Esophagus muscularis mucosa (tissue), 4 donors: ENCODE results near the gene BEX4. TPM values are rescaled to one million over a fixed set of nuclear protein-coding genes. Genes with fewer than 3 reads are reported as not detected.
"Not testable (repeated sequence)": the region's sequence is repeated elsewhere in the genome, so short reads cannot be mapped to it uniquely, and the experiment has no call there.

ENCODE experiments used
- DNase-seq: peaks from one replicate; pipeline ENCODE4 v3.0.0-alpha.2; 2017; ENCODE audit errors: extremely low spot score
- H3K27ac ChIP-seq, 4 donors: fragments of 200-600 bp; sonication (generic); replicated peaks in 1 of 4; 1 replicate in 3 of 4; 2 replicates in 1 of 4; pipeline ENCODE4 v1.5.1; 2016 to 2019; ENCODE audit warnings: mild to moderate bottlenecking in 1 of 4
- H3K27me3 ChIP-seq, 4 donors: fragments of 200-600 bp; sonication (generic); one replicate each; pipeline versions ENCODE4 v1.5.1 to v1.6.0; 2016 to 2019
- H3K36me3 ChIP-seq, 4 donors: fragments of 200-600 bp; sonication (generic); one replicate each; pipeline ENCODE4 v1.5.1; 2016 to 2019
- H3K4me1 ChIP-seq, 4 donors: fragments of 200-600 bp; sonication (generic); one replicate each; pipeline ENCODE4 v1.5.1; 2016 to 2019
- H3K4me3 ChIP-seq, 4 donors: fragments of 200-600 bp; sonication (generic); 1 replicate in 2 of 4; 2 replicates in 2 of 4; pipeline ENCODE4 v1.5.1; 2016 to 2019; ENCODE audit warnings: mild to moderate bottlenecking in 4 of 4, moderate library complexity in 1 of 4
- H3K9me3 ChIP-seq, 4 donors: fragments of 200-600 bp; sonication (generic); 1 replicate in 3 of 4; 2 replicates in 1 of 4; pipeline ENCODE4 v1.5.1; 2016 to 2019
- CTCF ChIP-seq, 3 experiments: fragments of 200-600 bp in 2 of 3; fragments of 450-650 bp in 1 of 3; sonication (generic) in 2 of 3; IDR thresholded peaks; one replicate each; pipeline ENCODE4 v1.5.1; 2017 to 2019; ENCODE audit warnings: antibody characterized with exemption in 3 of 3, mild to moderate bottlenecking in 2 of 3, moderate library complexity in 1 of 3
- EP300 ChIP-seq: sonication (generic); formaldehyde crosslinking; IDR thresholded peaks from one replicate; pipeline ENCODE4 v1.6.1; 2017; ENCODE audit warnings: antibody characterized with exemption
- POLR2A ChIP-seq: fragments of 450-650 bp; IDR thresholded peaks from one replicate; pipeline ENCODE4 v1.6.1; 2017; ENCODE audit warnings: antibody characterized with exemption, moderate library complexity, mild to moderate bottlenecking, low read depth
- POLR2AphosphoS5 ChIP-seq, 2 donors: sonication (generic); formaldehyde crosslinking; IDR thresholded peaks; one replicate each; pipeline ENCODE4 v1.6.1; 2017; ENCODE audit warnings: antibody characterized with exemption in 2 of 2
- WGBS: methylation state at CpG from one replicate; pipeline ENCODE4 v1.1.5; 2018; 5-methylcytosine and 5-hydroxymethylcytosine counted together
- intact Hi-C: fragments of 100-400 bp; cut with DNase I; formaldehyde crosslinking; loops from one replicate; pipeline ENCODE4 v1.15.1; 2023
- total RNA-seq, 4 donors: library from RNA; depleted of rRNA; stranded (reverse); fragments of >200 nt; gene quantifications; one replicate each; pipeline versions ENCODE4 v1.1.0 to v1.2.1, GENCODE V29; 2016

Gene BEX4
- total RNA-seq, 4 donors from 2014 or later: 31.1 to 66.8 (median 49.0) TPM

- Histone ChIP-seq H3K27me3 (no peaks in the 10 kb centered on the region), H3K36me3 (no peaks in the 10 kb centered on the region), H3K4me1 (peaks cover 0 to 8% (median 3%) of the 10 kb centered on the region in 4 donors), H3K4me3 (peak overlapping the region; percentile 75 to 83 (median 78)), H3K9me3 (no peaks in the 10 kb centered on the region), H3K27ac (peak overlapping the region; percentile 86 to 92 (median 87))
- no peak for TF ChIP-seq POLR2A
- no peak for TF ChIP-seq POLR2AphosphoS5 (IDR thresholded peaks at IDR 0.05)
- no peak for TF ChIP-seq CTCF (IDR thresholded peaks at IDR 0.05)
- TF ChIP-seq EP300: no peak
- intact Hi-C loops: loop anchor here (5.0 kb wide), 1 partner anchor 37 kb away; no protein-coding TSS in a partner anchor
- WGBS: 35% methylated on average over 27 of the region's 39 CpGs
- DNase-seq: no peak
Measured at GRCh38 chrX:103215425-103215991, 600 bp downstream of the BEX4 start.

GRCh38 chrX:103220511-103221323 lies 5.8 kb downstream of the BEX4 start:
- H3K27me3 ChIP-seq: peaks cover 0 to 3% (median 0%) of the 10 kb centered on the region in 4 donors
- peak overlapping the region in 2 of 4 donors; percentile 7 to 17 for H3K4me3 ChIP-seq
- 56% methylated on average over 19 of the region's 39 CpGs for WGBS
- no peak for TF ChIP-seq POLR2AphosphoS5 (IDR thresholded peaks at IDR 0.05)
- TF ChIP-seq CTCF (IDR thresholded peaks at IDR 0.05): no peak
- no peak for TF ChIP-seq EP300
- no peak for TF ChIP-seq POLR2A
- no peaks in the 10 kb centered on the region for H3K36me3 ChIP-seq
- intact Hi-C loops: no loop called here
- DNase-seq: no peak
- H3K4me1 ChIP-seq: peaks cover 0 to 12% (median 5%) of the 10 kb centered on the region in 4 donors
- no peak overlapping the region for H3K27ac ChIP-seq
- H3K9me3 ChIP-seq: no peaks in the 10 kb centered on the region

GRCh38 chrX:103225918-103226317 lies 11.0 kb downstream of the BEX4 start:
- H3K27me3 ChIP-seq, H3K27ac ChIP-seq, intact Hi-C loops, DNase-seq, H3K4me3 ChIP-seq, H3K36me3 ChIP-seq, H3K9me3 ChIP-seq, H3K4me1 ChIP-seq: not testable (repeated sequence)
- 83% methylated on average over 4 of the region's 4 CpGs for WGBS

GRCh38 chrX:103233263-103233662 lies 18.4 kb downstream of the BEX4 start:
- intact Hi-C loops: no loop called here
- WGBS: 68% methylated on average over 2 of the region's 2 CpGs
- Histone ChIP-seq H3K4me3 (no peak overlapping the region), H3K9me3 (no peaks in the 10 kb centered on the region), H3K27ac (no peak overlapping the region), H3K4me1 (no peaks in the 10 kb centered on the region), H3K36me3 (no peaks in the 10 kb centered on the region), H3K27me3 (no peaks in the 10 kb centered on the region)
- TF ChIP-seq POLR2A (no peak), POLR2AphosphoS5 (IDR thresholded peaks at IDR 0.05) (no peak), EP300 (no peak), CTCF (IDR thresholded peaks at IDR 0.05) (no peak)
- no peak for DNase-seq

- Histone ChIP-seq H3K9me3 (no peaks in the 10 kb centered on the region), H3K27ac (no peak overlapping the region), H3K36me3 (no peaks in the 10 kb centered on the region), H3K27me3 (no peaks in the 10 kb centered on the region), H3K4me3 (no peak overlapping the region), H3K4me1 (no peaks in the 10 kb centered on the region)
- intact Hi-C loops: no loop called here
- TF ChIP-seq EP300: no peak
- TF ChIP-seq CTCF (IDR thresholded peaks at IDR 0.05): no peak
- no peak for TF ChIP-seq POLR2A
- no peak for TF ChIP-seq POLR2AphosphoS5 (IDR thresholded peaks at IDR 0.05)
- WGBS: 65% methylated on average over 1 of the region's 1 CpG
- DNase-seq: no peak
Measured at GRCh38 chrX:103234869-103235268, 20.0 kb downstream of the BEX4 start.

- intact Hi-C loops, DNase-seq, H3K27ac ChIP-seq, H3K27me3 ChIP-seq, H3K4me3 ChIP-seq, H3K9me3 ChIP-seq, H3K36me3 ChIP-seq, H3K4me1 ChIP-seq: not testable (repeated sequence)
- WGBS: 28% methylated on average over 2 of the region's 2 CpGs
Measured at GRCh38 chrX:103235608-103236007, 20.7 kb downstream of the BEX4 start.
